ENCODE results near the gene PROM2.

- no peak for TF ChIP-seq MAX (IDR thresholded peaks at IDR 0.05)
- TF ChIP-seq REST (IDR thresholded peaks at IDR 0.05) = no peak
- no peak for TF ChIP-seq RAD21 (IDR thresholded peaks at IDR 0.05)
- no peak for TF ChIP-seq JUND (IDR thresholded peaks at IDR 0.05)
- no peak for TF ChIP-seq CTCF (IDR thresholded peaks at IDR 0.05; ENCODE audit: low read depth, low read length, missing input control)
- TF ChIP-seq TAF1 (conservative IDR thresholded peaks at IDR 0.05) = no peak
- TF ChIP-seq YY1 (IDR thresholded peaks at IDR 0.05) = no peak
- TF ChIP-seq ATF3 (IDR thresholded peaks at IDR 0.05) = no peak
- no peak for TF ChIP-seq SP1 (IDR thresholded peaks at IDR 0.05)
- no peak for TF ChIP-seq GABPA (IDR thresholded peaks at IDR 0.05 in 1 of 2, conservative IDR thresholded peaks at IDR 0.05 in 1 of 2)
Observed at GRCh38 chr2:95319481-95320343, 45.5 kb downstream of the PROM2 start.

Measured in liver (tissue), 3 donors.